Measurements from ENCODE around the gene RANBP17.
"Not testable (repeated sequence)": the region's sequence is repeated elsewhere in the genome, so short reads cannot be mapped to it uniquely, and the experiment has no call there.

RANBP17 gene

GRCh38 chr5:170861917-170862766 lies at the start of gene RANBP17:
RANBP17 (plus strand) TSS chr5:170862018.
- peak; percentile 55 for DNase-seq

GRCh38 chr5:170813231-170813630 lies 48.6 kb upstream of the RANBP17 start:
- no peak for DNase-seq

- DNase-seq, result no peak
Observed at GRCh38 chr5:170817195-170817594, 44.6 kb upstream of the RANBP17 start.

- no peak for DNase-seq
Observed at GRCh38 chr5:170818232-170818631, 43.6 kb upstream of the RANBP17 start.

- no peak for DNase-seq
Observed at GRCh38 chr5:170819824-170820223, 42.0 kb upstream of the RANBP17 start.

GRCh38 chr5:170821257-170821800 lies 40.5 kb upstream of the RANBP17 start:
- no peak for DNase-seq

GRCh38 chr5:170826117-170826516 lies 35.7 kb upstream of the RANBP17 start:
- no peak for DNase-seq

- DNase-seq, result no peak
Observed at GRCh38 chr5:170832241-170832640, 29.6 kb upstream of the RANBP17 start.

GRCh38 chr5:170833981-170834380 lies 27.8 kb upstream of the RANBP17 start:
- not testable (repeated sequence) for DNase-seq

- DNase-seq, result no peak
Observed at GRCh38 chr5:170836226-170836625, 25.6 kb upstream of the RANBP17 start.

GRCh38 chr5:170843870-170844269 lies 17.9 kb upstream of the RANBP17 start:
- DNase-seq, result no peak

- no peak for DNase-seq
Observed at GRCh38 chr5:170844651-170845050, 17.2 kb upstream of the RANBP17 start.

- no peak for DNase-seq
Observed at GRCh38 chr5:170846416-170846815, 15.4 kb upstream of the RANBP17 start.

GRCh38 chr5:170846846-170847245 lies 15.0 kb upstream of the RANBP17 start:
- DNase-seq, result no peak

GRCh38 chr5:170848033-170848432 lies 13.8 kb upstream of the RANBP17 start:
- DNase-seq, result no peak

GRCh38 chr5:170849374-170849773 lies 12.4 kb upstream of the RANBP17 start:
- no peak for DNase-seq

GRCh38 chr5:170854566-170854965 lies 7.3 kb upstream of the RANBP17 start:
- no peak for DNase-seq

- DNase-seq, result no peak
Observed at GRCh38 chr5:170857066-170857465, 4.8 kb upstream of the RANBP17 start.

- no peak for DNase-seq
Observed at GRCh38 chr5:170860415-170860814, 1.4 kb upstream of the RANBP17 start.

- DNase-seq, result no peak
Observed at GRCh38 chr5:170860818-170861666, 776 bp upstream of the RANBP17 start.

- DNase-seq, result no peak
Observed at GRCh38 chr5:170861667-170861916, 226 bp upstream of the RANBP17 start.

GRCh38 chr5:170863646-170864045 lies 1.8 kb downstream of the RANBP17 start:
- DNase-seq, result no peak

- no peak for DNase-seq
Observed at GRCh38 chr5:170865622-170866021, 3.8 kb downstream of the RANBP17 start.

- no peak for DNase-seq
Observed at GRCh38 chr5:170867825-170868224, 6.0 kb downstream of the RANBP17 start.

Data from inflammatory macrophage treated with lipopolysaccharide for 4 hours (primary cell).